Endodermal cell (in vitro differentiated cells): Measurements from ENCODE around the gene LMOD1. TPM values are rescaled to one million over a fixed set of nuclear protein-coding genes. Genes with fewer than 3 reads are reported as not detected.

Source experiments
- DNase-seq: peaks from one replicate; pipeline ENCODE4 v3.0.0-alpha.2; 2017
- H3K27ac ChIP-seq: 2 replicates; pipeline ENCODE4 v1.5.1; 2013; ENCODE audit warnings: mild to moderate bottlenecking, low read depth, low read length, moderate library complexity
- H3K27me3 ChIP-seq: 2 replicates; pipeline ENCODE4 v1.6.1; 2013; ENCODE audit warnings: mild to moderate bottlenecking, low read length, moderate library complexity; ENCODE audit not compliant: insufficient read depth, control insufficient read depth, poor library complexity, severe bottlenecking
- H3K36me3 ChIP-seq: 2 replicates; pipeline ENCODE4 v1.7.0; 2013; ENCODE audit warnings: mild to moderate bottlenecking, low read length, moderate library complexity; ENCODE audit not compliant: control insufficient read depth, insufficient read depth
- H3K4me1 ChIP-seq: one replicate; pipeline ENCODE4 v1.7.0; 2013; ENCODE audit warnings: low read length; ENCODE audit not compliant: control insufficient read depth, insufficient read depth
- H3K4me3 ChIP-seq: 2 replicates; pipeline ENCODE4 v1.5.1; 2013; ENCODE audit warnings: mild to moderate bottlenecking, low read length, moderate library complexity
- H3K9ac ChIP-seq: 2 replicates; pipeline ENCODE4 v1.6.1; 2013; ENCODE audit warnings: mild to moderate bottlenecking, low read length, moderate library complexity; ENCODE audit not compliant: poor library complexity, severe bottlenecking; ENCODE audit errors: extremely low read depth
- H3K9me3 ChIP-seq: 2 replicates; pipeline ENCODE4 v1.6.1; 2013; ENCODE audit warnings: mild to moderate bottlenecking, low read length, moderate library complexity; ENCODE audit not compliant: control insufficient read depth
- H3K27ac Mint-ChIP-seq: 2 replicates; pipeline ENCODE4 v1.8.0; 2020; ENCODE audit warnings: mixed read lengths
- H3K27me3 Mint-ChIP-seq: 2 replicates; pipeline ENCODE4 v1.8.0; 2021; ENCODE audit warnings: mild to moderate bottlenecking, mixed read lengths; ENCODE audit not compliant: insufficient read depth
- H3K36me3 Mint-ChIP-seq: 2 replicates; pipeline ENCODE4 v1.8.0; 2020; ENCODE audit warnings: low read depth, mixed read lengths
- H3K4me1 Mint-ChIP-seq: 2 replicates; pipeline ENCODE4 v1.8.0; 2020; ENCODE audit warnings: mixed read lengths
- H3K4me3 Mint-ChIP-seq: 2 replicates; pipeline ENCODE4 v1.8.0; 2020; ENCODE audit warnings: mild to moderate bottlenecking, moderate library complexity, mixed read lengths
- H3K9me3 Mint-ChIP-seq: 2 replicates; pipeline ENCODE4 v1.8.0; 2020; ENCODE audit warnings: mild to moderate bottlenecking, mixed read lengths
- WGBS, 2 experiments: methylation state at CpG; one replicate each; pipeline versions ENCODE4 v1.1.5 to v1.1.7; 2013; ENCODE audit warnings: missing lambda C conversion rate in 2 of 2, mixed read lengths in 1 of 2; ENCODE audit not compliant: insufficient coverage in 1 of 2, insufficient read length in 1 of 2; 5-methylcytosine and 5-hydroxymethylcytosine counted together
- total RNA-seq, 2 donors: library from RNA; stranded (reverse); fragmentation: NEBNext Ultra II Directional in 1 of 2; extraction: Animal tissue kit (Norgen Biotek cat#: 25700) in 1 of 2; gene quantifications; 2 replicates in 1 of 2; 3 replicates in 1 of 2; pipeline ENCODE4 v1.2.1, GENCODE V29; 2021
- TF ChIP-seq, protein P1 (sequence below): fragments of 200-600 bp; sonication (generic); conservative IDR thresholded peaks from 2 replicates; pipeline ENCODE4 v1.5.0; 2021; ENCODE audit warnings: antibody characterized with exemption, mild to moderate bottlenecking

Gene LMOD1
- total RNA-seq, 2 donors from 2014 or later = 0.31 to 0.60 TPM

DNA sequence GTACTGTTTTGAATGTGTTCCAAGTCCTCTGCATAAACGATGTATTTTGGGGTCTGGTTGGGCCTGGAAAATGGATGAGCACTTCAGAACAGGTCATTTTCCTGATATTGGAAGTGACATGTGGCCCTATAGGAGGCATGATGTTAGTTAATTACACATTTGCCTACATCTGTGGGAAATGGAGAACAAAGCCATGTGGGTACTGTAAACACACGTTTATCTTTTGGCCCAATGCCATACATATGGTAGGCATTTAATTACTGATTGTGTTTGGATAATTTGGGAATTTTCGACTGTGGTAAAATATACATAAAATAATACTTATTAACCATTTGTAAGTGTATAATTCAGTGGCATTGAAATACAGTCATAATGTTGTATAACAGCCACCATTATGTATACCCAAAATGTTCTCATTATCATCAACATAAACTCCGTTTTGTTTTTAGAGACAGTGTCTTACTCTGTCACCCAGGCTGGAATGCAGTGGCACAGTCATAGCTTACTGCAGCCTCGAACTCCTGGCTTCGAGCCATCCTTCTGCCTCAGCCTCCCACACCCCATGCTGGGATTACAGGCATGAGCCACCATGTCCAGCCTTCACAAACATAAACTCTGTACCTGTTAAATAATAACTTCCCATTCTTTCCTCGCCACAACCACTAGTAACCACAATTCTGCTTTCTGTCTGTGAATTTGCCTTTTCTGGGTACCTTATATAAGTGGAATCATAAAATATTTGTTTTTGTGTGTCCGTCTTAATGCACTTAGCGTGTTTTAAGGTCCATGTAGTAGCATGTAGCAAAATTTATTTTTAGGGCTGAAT is 24.2 kb upstream of the LMOD1 start:
- H3K4me3 ChIP-seq = no peak overlapping the region
- DNase-seq = no peak
- Mint-ChIP-seq H3K4me3 (no peak overlapping the region), H3K36me3 (peaks cover 48% of the 10 kb centered on the region), H3K9me3 (no peaks in the 10 kb centered on the region), H3K27me3 (no peaks in the 10 kb centered on the region), H3K27ac (no peak overlapping the region), H3K4me1 (no peaks in the 10 kb centered on the region)
- H3K36me3 ChIP-seq = peaks cover 52% of the 10 kb centered on the region
- TF ChIP-seq, protein P1, sequence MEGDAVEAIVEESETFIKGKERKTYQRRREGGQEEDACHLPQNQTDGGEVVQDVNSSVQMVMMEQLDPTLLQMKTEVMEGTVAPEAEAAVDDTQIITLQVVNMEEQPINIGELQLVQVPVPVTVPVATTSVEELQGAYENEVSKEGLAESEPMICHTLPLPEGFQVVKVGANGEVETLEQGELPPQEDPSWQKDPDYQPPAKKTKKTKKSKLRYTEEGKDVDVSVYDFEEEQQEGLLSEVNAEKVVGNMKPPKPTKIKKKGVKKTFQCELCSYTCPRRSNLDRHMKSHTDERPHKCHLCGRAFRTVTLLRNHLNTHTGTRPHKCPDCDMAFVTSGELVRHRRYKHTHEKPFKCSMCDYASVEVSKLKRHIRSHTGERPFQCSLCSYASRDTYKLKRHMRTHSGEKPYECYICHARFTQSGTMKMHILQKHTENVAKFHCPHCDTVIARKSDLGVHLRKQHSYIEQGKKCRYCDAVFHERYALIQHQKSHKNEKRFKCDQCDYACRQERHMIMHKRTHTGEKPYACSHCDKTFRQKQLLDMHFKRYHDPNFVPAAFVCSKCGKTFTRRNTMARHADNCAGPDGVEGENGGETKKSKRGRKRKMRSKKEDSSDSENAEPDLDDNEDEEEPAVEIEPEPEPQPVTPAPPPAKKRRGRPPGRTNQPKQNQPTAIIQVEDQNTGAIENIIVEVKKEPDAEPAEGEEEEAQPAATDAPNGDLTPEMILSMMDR = no peak
- H3K9ac ChIP-seq = no peak overlapping the region
- 96 to 97% methylated on average over 4 to 8 of the region's 9 CpGs for WGBS, 2 experiments
- H3K4me1 ChIP-seq = no peaks in the 10 kb centered on the region
- H3K27ac ChIP-seq = no peak overlapping the region
- H3K9me3 ChIP-seq = no peaks in the 10 kb centered on the region
- H3K27me3 ChIP-seq = no peaks in the 10 kb centered on the region

DNA sequence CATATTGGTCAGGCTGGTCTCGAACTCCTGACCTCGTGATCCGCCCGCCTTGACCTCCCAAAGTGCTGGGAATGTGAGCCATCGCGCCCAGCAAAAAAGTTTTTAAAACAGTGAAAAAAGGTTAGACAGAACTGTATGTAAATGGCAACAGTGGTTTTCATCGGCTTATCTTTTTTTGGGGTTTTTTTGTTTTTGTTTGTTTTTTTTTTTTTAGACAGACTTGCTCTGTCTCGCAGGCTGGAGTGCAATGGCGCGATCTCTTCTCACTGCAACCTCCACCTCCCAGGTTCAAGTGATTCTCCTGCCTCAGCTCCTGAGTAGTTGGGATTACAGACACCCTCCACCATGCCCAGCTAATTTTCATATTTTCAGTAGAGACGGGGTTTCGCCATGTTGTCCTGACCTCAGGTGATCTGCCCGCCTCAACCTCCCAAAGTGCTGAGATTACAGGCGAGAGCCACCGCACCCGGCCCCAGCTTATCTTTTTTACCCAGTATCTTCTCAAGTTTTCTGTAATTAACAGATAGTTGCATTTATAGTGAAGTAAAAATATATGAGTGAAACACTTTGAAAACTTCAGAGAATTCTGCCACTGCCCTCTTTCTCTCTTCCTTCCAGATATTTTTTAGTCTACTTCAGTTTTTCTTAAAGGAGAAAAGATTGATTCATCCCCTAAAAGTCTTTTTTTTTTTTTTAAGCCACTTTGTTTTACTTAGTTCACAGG is 22.0 kb upstream of the LMOD1 start:
- no peak overlapping the region for H3K27ac Mint-ChIP-seq
- TF ChIP-seq, protein P1 = no peak
- 93 to 94% methylated on average over 14 to 16 of the region's 16 CpGs for WGBS, 2 experiments

DNA sequence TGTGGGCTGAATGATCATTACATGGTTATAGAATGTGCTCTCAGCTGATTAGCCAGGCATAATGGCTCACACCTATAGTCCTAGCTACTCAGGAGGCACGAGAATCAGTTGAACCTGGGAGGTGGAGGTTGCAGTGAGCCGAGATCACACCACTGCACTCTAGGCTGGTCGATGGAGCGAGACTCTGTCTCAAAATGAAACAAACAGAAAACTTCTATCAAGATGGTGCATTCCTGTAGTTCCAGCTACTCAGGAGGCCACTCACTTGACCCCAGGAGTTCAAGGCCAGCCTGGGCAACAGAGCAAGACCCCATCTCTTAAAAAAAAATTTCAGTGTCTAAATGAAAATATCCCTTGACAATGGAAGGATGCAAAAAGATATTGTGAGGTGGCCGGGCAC is 19.8 kb upstream of the LMOD1 start:
- Histone ChIP-seq H3K27ac (no peak overlapping the region), H3K9me3 (no peaks in the 10 kb centered on the region), H3K4me1 (no peaks in the 10 kb centered on the region), H3K36me3 (peaks cover 90% of the 10 kb centered on the region), H3K27me3 (no peaks in the 10 kb centered on the region), H3K9ac (no peak overlapping the region), H3K4me3 (no peak overlapping the region)
- 60 to 98% methylated on average over 1 to 5 of the region's 5 CpGs for WGBS, 2 experiments
- Mint-ChIP-seq H3K4me1 (no peaks in the 10 kb centered on the region), H3K36me3 (peaks cover 78% of the 10 kb centered on the region), H3K27ac (no peak overlapping the region), H3K27me3 (no peaks in the 10 kb centered on the region), H3K9me3 (no peaks in the 10 kb centered on the region), H3K4me3 (no peak overlapping the region)
- TF ChIP-seq, protein P1 = no peak
- DNase-seq = no peak

More for the DNA sequence above, 22.0 kb upstream of the LMOD1 start:
- Histone ChIP-seq H3K27ac (no peak overlapping the region), H3K9me3 (no peaks in the 10 kb centered on the region), H3K27me3 (no peaks in the 10 kb centered on the region), H3K9ac (no peak overlapping the region), H3K4me1 (no peaks in the 10 kb centered on the region), H3K36me3 (peaks cover 69% of the 10 kb centered on the region), H3K4me3 (no peak overlapping the region)
- no peak for DNase-seq
- no peaks in the 10 kb centered on the region for H3K4me1 Mint-ChIP-seq
- no peaks in the 10 kb centered on the region for H3K27me3 Mint-ChIP-seq
- H3K36me3 Mint-ChIP-seq = peaks cover 63% of the 10 kb centered on the region
- H3K9me3 Mint-ChIP-seq = no peaks in the 10 kb centered on the region
- H3K4me3 Mint-ChIP-seq = no peak overlapping the region
